ENCODE results near the gene GLI3. TPM values are rescaled to one million over a fixed set of nuclear protein-coding genes. Genes with fewer than 3 reads are reported as not detected.

Gene GLI3
- total RNA-seq, 1 experiment from 2014 or later: 45.0 TPM

DNA sequence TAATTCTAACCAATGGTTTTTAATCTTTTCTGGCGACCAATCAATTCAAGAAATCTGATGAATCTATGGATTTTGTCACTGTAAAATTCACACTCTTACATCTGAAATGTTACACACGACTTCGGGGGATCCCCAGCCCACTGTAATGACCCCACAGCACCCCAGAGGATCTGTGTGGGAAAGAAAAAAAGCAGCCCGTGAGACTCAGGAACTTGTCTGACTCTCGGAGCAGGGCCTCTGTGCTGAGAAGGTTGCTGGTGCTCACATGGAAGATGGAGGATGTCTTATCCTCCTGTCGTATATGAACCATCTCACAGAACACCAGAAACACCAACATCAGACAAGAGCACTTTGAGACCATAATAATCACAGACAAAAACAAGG lies 305.8 kb downstream of the GLI3 start:
- Histone ChIP-seq H3K79me1 (ENCODE audit: insufficient read depth, low read depth, low read length, poor library complexity, severe bottlenecking) (no peaks in the 10 kb centered on the region), H3K23ac (ENCODE audit: insufficient read length, low read depth, low read length) (no peak overlapping the region), H3K79me2 (ENCODE audit: insufficient read depth, low read length) (no peaks in the 10 kb centered on the region), H2BK20ac (ENCODE audit: low read depth, low read length, poor library complexity, severe bottlenecking) (no peak overlapping the region), H2BK5ac (ENCODE audit: insufficient read length, low read length) (no peak overlapping the region), H4K20me1 (ENCODE audit: control insufficient read depth, insufficient read depth, insufficient read length) (no peaks in the 10 kb centered on the region), H3K27me3 (ENCODE audit: insufficient read depth, low read length) (no peaks in the 10 kb centered on the region), H3K9me3 (ENCODE audit: control insufficient read depth, low read depth, low read length) (no peaks in the 10 kb centered on the region), H3T11ph (ENCODE audit: low read length) (no peak overlapping the region), H3K18ac (ENCODE audit: insufficient read length, low read depth, low read length) (no peak overlapping the region), H3K23me2 (ENCODE audit: insufficient read length, low read depth, low read length, poor library complexity, severe bottlenecking) (no peaks in the 10 kb centered on the region), H3K4ac (ENCODE audit: low read depth, low read length) (no peak overlapping the region), H2BK120ac (ENCODE audit: low read depth, low read length, poor library complexity, severe bottlenecking) (no peak overlapping the region), H3K4me1 (ENCODE audit: insufficient read depth, low read length) (no peaks in the 10 kb centered on the region), H3K56ac (ENCODE audit: insufficient read length, low read depth, low read length) (no peak overlapping the region), H3K9ac (ENCODE audit: extremely low read depth, insufficient read length, low read length) (no peak overlapping the region), H2BK15ac (ENCODE audit: low read depth, low read length) (no peak overlapping the region), H2BK12ac (ENCODE audit: insufficient read length, low read depth, low read length) (no peak overlapping the region), H3K14ac (ENCODE audit: insufficient read depth, low read length) (no peak overlapping the region), H4K5ac (ENCODE audit: insufficient read length, low read depth, low read length) (no peak overlapping the region), H2AFZ (ENCODE audit: low read length) (no peak overlapping the region), H4K8ac (replicated peaks; ENCODE audit: insufficient read length, low read depth, low read length) (no peak overlapping the region), H3K27ac (ENCODE audit: insufficient read length, low read depth, low read length) (no peak overlapping the region), H4K91ac (ENCODE audit: insufficient read length, low read depth, low read length) (no peak overlapping the region), H2AK5ac (ENCODE audit: insufficient read length, low read length) (no peak overlapping the region), H3K4me2 (ENCODE audit: insufficient read depth, insufficient read length, low read length) (no peak overlapping the region)
- Mint-ChIP-seq H3K36me3 (ENCODE audit: insufficient read depth in 1 of 3, low read depth in 3 of 3) (peaks cover 0 to 4% (median 0%) of the 10 kb centered on the region in 3 experiments; a peak in 2 of 7 replicates), H3K4me3 (no peak overlapping the region), H3K4me1 (peaks cover 7 to 8% of the 10 kb centered on the region in 2 experiments), H3K27me3 (ENCODE audit: low read depth) (no peaks in the 10 kb centered on the region), H3K27ac (no peak overlapping the region), H3K9me3 (no peaks in the 10 kb centered on the region; a peak in 1 of 5 replicates)
- TF ChIP-seq, protein P1, sequence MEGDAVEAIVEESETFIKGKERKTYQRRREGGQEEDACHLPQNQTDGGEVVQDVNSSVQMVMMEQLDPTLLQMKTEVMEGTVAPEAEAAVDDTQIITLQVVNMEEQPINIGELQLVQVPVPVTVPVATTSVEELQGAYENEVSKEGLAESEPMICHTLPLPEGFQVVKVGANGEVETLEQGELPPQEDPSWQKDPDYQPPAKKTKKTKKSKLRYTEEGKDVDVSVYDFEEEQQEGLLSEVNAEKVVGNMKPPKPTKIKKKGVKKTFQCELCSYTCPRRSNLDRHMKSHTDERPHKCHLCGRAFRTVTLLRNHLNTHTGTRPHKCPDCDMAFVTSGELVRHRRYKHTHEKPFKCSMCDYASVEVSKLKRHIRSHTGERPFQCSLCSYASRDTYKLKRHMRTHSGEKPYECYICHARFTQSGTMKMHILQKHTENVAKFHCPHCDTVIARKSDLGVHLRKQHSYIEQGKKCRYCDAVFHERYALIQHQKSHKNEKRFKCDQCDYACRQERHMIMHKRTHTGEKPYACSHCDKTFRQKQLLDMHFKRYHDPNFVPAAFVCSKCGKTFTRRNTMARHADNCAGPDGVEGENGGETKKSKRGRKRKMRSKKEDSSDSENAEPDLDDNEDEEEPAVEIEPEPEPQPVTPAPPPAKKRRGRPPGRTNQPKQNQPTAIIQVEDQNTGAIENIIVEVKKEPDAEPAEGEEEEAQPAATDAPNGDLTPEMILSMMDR (conservative IDR thresholded peaks at IDR 0.05): no peak
- DNase-seq: no peak
- no CpG with 5 or more reads among the region's 6 CpGs for WGBS (ENCODE audit: extremely low coverage, insufficient read length, low lambda C conversion rate)
